PC-9 (cell line): ENCODE data around the gene GNB1.

Experiments used
- EZH2 ChIP-seq: fragments of 200-600 bp; sonication (generic); IDR thresholded peaks from 2 replicates; pipeline ENCODE4 v1.8.0; 2017; ENCODE audit warnings: antibody characterized with exemption, low read depth
- TF ChIP-seq, protein P1 (sequence below): fragments of 200-600 bp; sonication (generic); conservative IDR thresholded peaks from 2 replicates; pipeline ENCODE4 v1.6.1; 2017; ENCODE audit warnings: mixed run types, antibody characterized with exemption, mild to moderate bottlenecking, moderate library complexity

DNA sequence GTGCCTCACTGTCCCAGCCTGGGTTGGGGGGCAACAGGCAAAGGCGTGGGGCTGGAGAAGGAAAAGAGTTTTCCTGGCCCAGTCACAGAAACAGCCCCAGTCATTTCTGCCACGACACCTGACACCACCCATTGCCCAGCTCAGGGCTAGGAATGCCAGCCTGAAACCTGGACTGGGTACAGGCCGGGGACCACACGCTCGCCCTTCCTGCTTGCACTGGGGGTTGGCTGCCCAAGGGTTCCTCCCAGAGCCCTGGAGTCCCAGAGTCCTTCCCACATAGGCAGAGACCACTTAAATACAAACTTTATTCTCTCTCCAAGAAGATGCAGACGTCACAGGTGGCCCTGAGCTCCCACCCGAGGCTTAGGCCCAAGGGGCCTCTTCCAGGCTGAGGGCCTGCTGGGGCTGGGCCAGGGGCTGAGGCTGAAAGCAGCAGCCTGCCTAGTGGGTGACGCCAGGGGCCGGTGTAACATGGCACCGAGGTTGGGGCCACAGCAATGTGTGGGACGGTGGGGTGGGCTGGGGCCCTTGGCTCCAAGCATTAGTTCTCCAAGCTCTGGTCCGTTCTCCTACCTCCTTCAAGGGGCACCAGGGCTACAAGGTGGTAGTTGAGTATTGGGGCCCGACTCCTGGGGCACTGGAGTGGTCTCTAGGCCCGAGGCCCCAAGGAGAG, 26.6 kb upstream of the GNB1 start:
- TF ChIP-seq, protein P1, sequence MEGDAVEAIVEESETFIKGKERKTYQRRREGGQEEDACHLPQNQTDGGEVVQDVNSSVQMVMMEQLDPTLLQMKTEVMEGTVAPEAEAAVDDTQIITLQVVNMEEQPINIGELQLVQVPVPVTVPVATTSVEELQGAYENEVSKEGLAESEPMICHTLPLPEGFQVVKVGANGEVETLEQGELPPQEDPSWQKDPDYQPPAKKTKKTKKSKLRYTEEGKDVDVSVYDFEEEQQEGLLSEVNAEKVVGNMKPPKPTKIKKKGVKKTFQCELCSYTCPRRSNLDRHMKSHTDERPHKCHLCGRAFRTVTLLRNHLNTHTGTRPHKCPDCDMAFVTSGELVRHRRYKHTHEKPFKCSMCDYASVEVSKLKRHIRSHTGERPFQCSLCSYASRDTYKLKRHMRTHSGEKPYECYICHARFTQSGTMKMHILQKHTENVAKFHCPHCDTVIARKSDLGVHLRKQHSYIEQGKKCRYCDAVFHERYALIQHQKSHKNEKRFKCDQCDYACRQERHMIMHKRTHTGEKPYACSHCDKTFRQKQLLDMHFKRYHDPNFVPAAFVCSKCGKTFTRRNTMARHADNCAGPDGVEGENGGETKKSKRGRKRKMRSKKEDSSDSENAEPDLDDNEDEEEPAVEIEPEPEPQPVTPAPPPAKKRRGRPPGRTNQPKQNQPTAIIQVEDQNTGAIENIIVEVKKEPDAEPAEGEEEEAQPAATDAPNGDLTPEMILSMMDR: no peak
- TF ChIP-seq EZH2: no peak
